HFFc6 (cell line): Measurements from ENCODE around the gene ZC3H6. TPM values are rescaled to one million over a fixed set of nuclear protein-coding genes. Genes with fewer than 3 reads are reported as not detected.
A peak's percentile ranks its signal among the peaks of the same experiment; 100 is the strongest.

Experiments used
- DNase-seq: peaks from one replicate; pipeline ENCODE4 v3.0.0-alpha.2; 2018
- H3K27ac Mint-ChIP-seq: 2 replicates; pipeline ENCODE4 v1.8.0; 2020; ENCODE audit warnings: mild to moderate bottlenecking, mixed read lengths
- H3K27me3 Mint-ChIP-seq: 2 replicates; pipeline ENCODE4 v1.8.0; 2021; ENCODE audit warnings: mild to moderate bottlenecking, moderate library complexity, mixed read lengths; ENCODE audit not compliant: insufficient read depth
- H3K36me3 Mint-ChIP-seq: 2 replicates; pipeline ENCODE4 v1.8.0; 2021; ENCODE audit warnings: low read depth, mixed read lengths
- H3K4me1 Mint-ChIP-seq: 2 replicates; pipeline ENCODE4 v1.8.0; 2020; ENCODE audit warnings: low read depth, mixed read lengths
- H3K4me3 Mint-ChIP-seq: 2 replicates; pipeline ENCODE4 v1.8.0; 2020; ENCODE audit warnings: mild to moderate bottlenecking, moderate library complexity, mixed read lengths
- H3K9me3 Mint-ChIP-seq: 2 replicates; pipeline ENCODE4 v1.8.0; 2020; ENCODE audit warnings: mild to moderate bottlenecking, mixed read lengths
- long read RNA-seq: library from polyadenylated mRNA; unstranded; transcript quantifications from one replicate; pipeline ENCODE4 v2.0.0, GENCODE V29; 2019
- total RNA-seq, 6 experiments: library from RNA; stranded (reverse); fragmentation: NEBNext Ultra II Directional; extraction: Animal tissue kit (Norgen Biotek cat#: 25700); gene quantifications; 2 replicates in 1 of 6; 3 replicates in 5 of 6; pipeline ENCODE4 v1.2.3, GENCODE V29; 2021
- TF ChIP-seq, protein P1 (sequence below): fragments of 200-600 bp; sonication (generic); IDR thresholded peaks from 2 replicates; pipeline ENCODE4 v1.5.0; 2021; ENCODE audit warnings: antibody characterized with exemption, mild to moderate bottlenecking

The ZC3H6 gene, protein sequence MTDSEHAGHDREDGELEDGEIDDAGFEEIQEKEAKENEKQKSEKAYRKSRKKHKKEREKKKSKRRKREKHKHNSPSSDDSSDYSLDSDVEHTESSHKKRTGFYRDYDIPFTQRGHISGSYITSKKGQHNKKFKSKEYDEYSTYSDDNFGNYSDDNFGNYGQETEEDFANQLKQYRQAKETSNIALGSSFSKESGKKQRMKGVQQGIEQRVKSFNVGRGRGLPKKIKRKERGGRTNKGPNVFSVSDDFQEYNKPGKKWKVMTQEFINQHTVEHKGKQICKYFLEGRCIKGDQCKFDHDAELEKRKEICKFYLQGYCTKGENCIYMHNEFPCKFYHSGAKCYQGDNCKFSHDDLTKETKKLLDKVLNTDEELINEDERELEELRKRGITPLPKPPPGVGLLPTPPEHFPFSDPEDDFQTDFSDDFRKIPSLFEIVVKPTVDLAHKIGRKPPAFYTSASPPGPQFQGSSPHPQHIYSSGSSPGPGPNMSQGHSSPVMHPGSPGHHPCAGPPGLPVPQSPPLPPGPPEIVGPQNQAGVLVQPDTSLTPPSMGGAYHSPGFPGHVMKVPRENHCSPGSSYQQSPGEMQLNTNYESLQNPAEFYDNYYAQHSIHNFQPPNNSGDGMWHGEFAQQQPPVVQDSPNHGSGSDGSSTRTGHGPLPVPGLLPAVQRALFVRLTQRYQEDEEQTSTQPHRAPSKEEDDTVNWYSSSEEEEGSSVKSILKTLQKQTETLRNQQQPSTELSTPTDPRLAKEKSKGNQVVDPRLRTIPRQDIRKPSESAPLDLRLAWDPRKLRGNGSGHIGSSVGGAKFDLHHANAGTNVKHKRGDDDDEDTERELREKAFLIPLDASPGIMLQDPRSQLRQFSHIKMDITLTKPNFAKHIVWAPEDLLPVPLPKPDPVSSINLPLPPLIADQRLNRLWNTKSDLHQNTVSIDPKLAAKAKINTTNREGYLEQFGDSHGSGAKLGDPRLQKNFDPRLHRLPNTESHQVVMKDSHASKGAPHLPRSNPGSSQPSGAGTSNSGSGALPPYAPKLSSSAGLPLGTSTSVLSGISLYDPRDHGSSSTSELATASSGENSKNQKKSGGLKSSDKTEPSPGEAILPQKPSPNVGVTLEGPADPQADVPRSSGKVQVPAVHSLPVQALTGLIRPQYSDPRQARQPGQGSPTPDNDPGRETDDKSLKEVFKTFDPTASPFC
- total RNA-seq: 1 to 10 TPM; 3.8 to 6.1 (median 5.0) TPM
- long read RNA-seq, partial matches to known transcripts: 4 of 6 reads
- long read RNA-seq, other reads (novel, unspliced or antisense): 2 of 6 reads

- H3K36me3 Mint-ChIP-seq: no peaks in the 10 kb centered on the region
- TF ChIP-seq, protein P1, sequence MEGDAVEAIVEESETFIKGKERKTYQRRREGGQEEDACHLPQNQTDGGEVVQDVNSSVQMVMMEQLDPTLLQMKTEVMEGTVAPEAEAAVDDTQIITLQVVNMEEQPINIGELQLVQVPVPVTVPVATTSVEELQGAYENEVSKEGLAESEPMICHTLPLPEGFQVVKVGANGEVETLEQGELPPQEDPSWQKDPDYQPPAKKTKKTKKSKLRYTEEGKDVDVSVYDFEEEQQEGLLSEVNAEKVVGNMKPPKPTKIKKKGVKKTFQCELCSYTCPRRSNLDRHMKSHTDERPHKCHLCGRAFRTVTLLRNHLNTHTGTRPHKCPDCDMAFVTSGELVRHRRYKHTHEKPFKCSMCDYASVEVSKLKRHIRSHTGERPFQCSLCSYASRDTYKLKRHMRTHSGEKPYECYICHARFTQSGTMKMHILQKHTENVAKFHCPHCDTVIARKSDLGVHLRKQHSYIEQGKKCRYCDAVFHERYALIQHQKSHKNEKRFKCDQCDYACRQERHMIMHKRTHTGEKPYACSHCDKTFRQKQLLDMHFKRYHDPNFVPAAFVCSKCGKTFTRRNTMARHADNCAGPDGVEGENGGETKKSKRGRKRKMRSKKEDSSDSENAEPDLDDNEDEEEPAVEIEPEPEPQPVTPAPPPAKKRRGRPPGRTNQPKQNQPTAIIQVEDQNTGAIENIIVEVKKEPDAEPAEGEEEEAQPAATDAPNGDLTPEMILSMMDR: no peak; the same call in 1 of the 2 replicates
Measured at GRCh38 chr2:112275311-112275886, at the start of gene ZC3H6. Gene ZC3H6 (plus strand): TSS chr2:112275597. CDS start chr2:112275995, 398 bp downstream.

DNA sequence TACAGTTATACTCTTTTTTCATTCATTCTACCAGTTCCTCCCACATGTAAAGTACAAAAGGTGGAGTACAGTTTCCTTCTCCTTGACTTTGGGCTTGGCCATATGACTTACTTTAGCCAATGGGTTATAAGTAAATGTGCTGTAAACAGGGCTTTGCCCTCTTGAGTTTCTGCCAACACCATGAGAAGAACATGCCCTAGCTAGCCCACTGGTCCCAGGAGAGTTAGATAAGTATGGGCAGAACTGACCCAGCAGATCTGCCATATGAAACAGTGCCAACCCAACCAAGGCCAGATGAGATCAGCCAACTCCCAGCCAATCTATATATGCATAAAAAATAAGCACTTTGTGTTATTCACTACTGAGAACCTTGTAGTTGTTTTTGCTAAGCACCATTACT is 46.0 kb upstream of the ZC3H6 start:
- Mint-ChIP-seq H3K4me1 (peaks cover 15% of the 10 kb centered on the region; the same call in 1 of the 2 replicates), H3K36me3 (peaks cover 15% of the 10 kb centered on the region), H3K27me3 (no peaks in the 10 kb centered on the region), H3K27ac (no peak overlapping the region), H3K4me3 (no peak overlapping the region), H3K9me3 (no peaks in the 10 kb centered on the region)
- DNase-seq: no peak
- TF ChIP-seq, protein P1: no peak

More at GRCh38 chr2:112275311-112275886, at the start of gene ZC3H6:
- H3K9me3 Mint-ChIP-seq: no peaks in the 10 kb centered on the region
- H3K4me1 Mint-ChIP-seq: peaks cover 12% of the 10 kb centered on the region
- DNase-seq: peak; percentile 99
- H3K27me3 Mint-ChIP-seq: no peaks in the 10 kb centered on the region; the same call in 1 of the 2 replicates
- peak within 1 kb of the TSS; percentile 95 for H3K27ac Mint-ChIP-seq
- peak within 1 kb of the TSS; percentile 92 for H3K4me3 Mint-ChIP-seq

- H3K9me3 Mint-ChIP-seq: no peaks in the 10 kb centered on the region
- no peak overlapping the region for H3K27ac Mint-ChIP-seq
- DNase-seq: no peak
- TF ChIP-seq, protein P1: no peak
- H3K36me3 Mint-ChIP-seq: peaks cover 15% of the 10 kb centered on the region
- H3K4me1 Mint-ChIP-seq: peaks cover 15% of the 10 kb centered on the region; the same call in 1 of the 2 replicates
- no peak overlapping the region for H3K4me3 Mint-ChIP-seq
- no peaks in the 10 kb centered on the region for H3K27me3 Mint-ChIP-seq
Measured at GRCh38 chr2:112230371-112230770, 45.0 kb upstream of the ZC3H6 start.

DNA sequence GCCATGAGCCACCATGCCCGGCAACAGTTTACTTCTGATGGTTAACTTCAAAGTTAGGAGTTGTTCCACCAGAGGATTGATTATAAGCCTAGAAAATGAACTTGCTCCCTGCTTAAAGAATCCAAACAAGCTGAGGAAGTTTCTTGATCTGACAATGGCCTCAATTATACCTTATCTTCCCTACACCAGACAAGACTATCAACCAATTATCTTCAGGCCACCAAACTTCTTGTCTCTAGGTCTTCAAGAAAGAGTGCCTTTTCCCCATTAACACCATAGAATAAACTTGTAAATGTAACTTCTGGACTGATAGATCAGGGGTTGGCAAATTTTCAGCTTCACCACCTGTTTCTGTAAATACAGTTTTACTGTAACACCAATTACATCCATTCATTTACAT is 35.5 kb upstream of the ZC3H6 start:
- TF ChIP-seq, protein P1: no peak
- no peaks in the 10 kb centered on the region for H3K4me1 Mint-ChIP-seq
- peaks cover 2% of the 10 kb centered on the region; the same call in 1 of the 2 replicates for H3K27me3 Mint-ChIP-seq
- DNase-seq: no peak
- H3K27ac Mint-ChIP-seq: no peak overlapping the region
- no peaks in the 10 kb centered on the region for H3K36me3 Mint-ChIP-seq
- H3K4me3 Mint-ChIP-seq: no peak overlapping the region
- no peaks in the 10 kb centered on the region for H3K9me3 Mint-ChIP-seq

DNA sequence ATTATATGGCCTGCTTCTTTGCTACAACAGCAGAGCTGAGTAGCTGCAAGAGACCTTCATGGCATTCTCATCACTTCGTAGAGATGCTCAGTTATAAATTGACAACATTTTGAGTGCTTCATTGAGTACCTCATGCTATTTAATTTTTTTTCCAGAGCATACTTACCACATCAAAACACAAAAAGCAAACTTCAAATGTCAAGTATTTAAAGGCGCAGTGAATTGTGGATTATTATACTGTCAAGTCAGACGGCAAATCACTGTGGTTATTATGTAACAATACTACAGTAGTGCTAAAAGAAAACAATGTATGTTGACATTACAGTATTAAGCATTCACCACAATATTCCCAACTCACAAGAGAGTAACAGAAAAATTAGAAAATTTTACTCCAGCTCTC is 33.0 kb upstream of the ZC3H6 start:
- no peak overlapping the region for H3K4me3 Mint-ChIP-seq
- TF ChIP-seq, protein P1: no peak
- peaks cover 11% of the 10 kb centered on the region for H3K36me3 Mint-ChIP-seq

More for the DNA sequence above, 33.0 kb upstream of the ZC3H6 start:
- Mint-ChIP-seq H3K27ac (no peak overlapping the region), H3K4me1 (no peaks in the 10 kb centered on the region), H3K9me3 (no peaks in the 10 kb centered on the region), H3K27me3 (no peaks in the 10 kb centered on the region)
- DNase-seq: no peak
